Prostate gland (tissue), 2 donors: ENCODE results near the gene RC3H2. TPM values are rescaled to one million over a fixed set of nuclear protein-coding genes. Genes with fewer than 3 reads are reported as not detected.

Source experiments
- DNase-seq: peaks from one replicate; pipeline ENCODE4 v3.0.0-alpha.2; 2019; ENCODE audit warnings: low spot score
- H3K27ac ChIP-seq, 2 donors: fragments of 200-600 bp; sonication (generic); 2 replicates each; pipeline ENCODE4 v1.5.1; 2017 to 2019
- H3K27me3 ChIP-seq: fragments of 200-600 bp; sonication (generic); replicated peaks from 2 replicates; pipeline ENCODE4 v1.5.1; 2019; ENCODE audit not compliant: insufficient read depth
- H3K36me3 ChIP-seq, 2 donors: fragments of 200-600 bp; sonication (generic); 1 replicate in 1 of 2; 2 replicates in 1 of 2; pipeline versions ENCODE4 v1.5.1 to v1.8.1; 2017 to 2019
- H3K4me1 ChIP-seq: fragments of 200-600 bp; sonication (generic); replicated peaks from 2 replicates; pipeline ENCODE4 v1.5.1; 2019
- H3K4me3 ChIP-seq, 2 donors: fragments of 200-600 bp; sonication (generic); 2 replicates each; pipeline ENCODE4 v1.5.1; 2017 to 2019
- H3K9me3 ChIP-seq: fragments of 200-600 bp; sonication (generic); 2 replicates; pipeline ENCODE4 v1.5.1; 2017
- CTCF ChIP-seq, 4 experiments: fragments of 200-600 bp in 2 of 4; fragments of 450-650 bp in 2 of 4; sonication (generic) in 2 of 4; IDR thresholded peaks; 1 replicate in 3 of 4; 2 replicates in 1 of 4; pipeline ENCODE4 v1.5.1; 2016 to 2019; ENCODE audit warnings: antibody characterized with exemption in 4 of 4, mild to moderate bottlenecking in 2 of 4, moderate library complexity in 2 of 4
- POLR2A ChIP-seq: fragments of 450-650 bp; IDR thresholded peaks from one replicate; pipeline ENCODE4 v1.6.1; 2016; ENCODE audit warnings: antibody characterized with exemption, mild to moderate bottlenecking
- POLR2AphosphoS5 ChIP-seq: sonication (generic); formaldehyde crosslinking; IDR thresholded peaks from one replicate; pipeline ENCODE4 v1.6.1; 2017; ENCODE audit warnings: antibody characterized with exemption
- WGBS: methylation state at CpG from one replicate; pipeline ENCODE4 v1.1.5; 2018; 5-methylcytosine and 5-hydroxymethylcytosine counted together
- intact Hi-C: fragments of 100-400 bp; cut with DNase I; formaldehyde crosslinking; loops from one replicate; pipeline ENCODE4 v1.14.2; 2022
- total RNA-seq, 2 donors: library from RNA; depleted of rRNA; stranded (reverse); fragments of >200 nt; gene quantifications; one replicate each; pipeline ENCODE4 v1.1.0, GENCODE V29; 2016

The RC3H2 gene
- total RNA-seq, 2 donors from 2014 or later = 25.8 to 47.9 TPM

GRCh38 chr9:122904466-122904822 lies 715 bp downstream of the RC3H2 start:
- intact Hi-C loops = loop anchor here (10.0 kb wide), 1 partner anchor 90 kb away; no protein-coding TSS in a partner anchor
- no peak for DNase-seq
- Histone ChIP-seq H3K4me1 (no peaks in the 10 kb centered on the region), H3K36me3 (no peaks in the 10 kb centered on the region), H3K27me3 (no peaks in the 10 kb centered on the region), H3K9me3 (no peaks in the 10 kb centered on the region), H3K27ac (peak overlapping the region; percentile 93 to 96), H3K4me3 (peak overlapping the region; percentile 85 to 98)
- WGBS = under 1% methylated on average over 8 of the region's 8 CpGs
- no peak for TF ChIP-seq CTCF (IDR thresholded peaks at IDR 0.05)
- no peak for TF ChIP-seq POLR2A
- no peak for TF ChIP-seq POLR2AphosphoS5

- no peak for DNase-seq
- Histone ChIP-seq H3K4me3 (no peak overlapping the region), H3K9me3 (no peaks in the 10 kb centered on the region), H3K36me3 (no peaks in the 10 kb centered on the region), H3K27me3 (no peaks in the 10 kb centered on the region), H3K4me1 (no peaks in the 10 kb centered on the region), H3K27ac (no peak overlapping the region)
- 74% methylated on average over 2 of the region's 2 CpGs for WGBS
- TF ChIP-seq POLR2A (no peak), CTCF (IDR thresholded peaks at IDR 0.05) (no peak), POLR2AphosphoS5 (no peak)
- intact Hi-C loops = loop anchor here (10.0 kb wide), 1 partner anchor 94 kb away; no protein-coding TSS in a partner anchor
Measured at GRCh38 chr9:122900791-122901190, 4.4 kb downstream of the RC3H2 start.

- no peak for TF ChIP-seq POLR2AphosphoS5
- TF ChIP-seq CTCF (IDR thresholded peaks at IDR 0.05) = no peak
- 97% methylated on average over 1 of the region's 1 CpG for WGBS
Measured at GRCh38 chr9:122897969-122898368, 7.2 kb downstream of the RC3H2 start.

GRCh38 chr9:122888480-122888879 lies 16.7 kb downstream of the RC3H2 start:
- WGBS = 82% methylated on average over 3 of the region's 3 CpGs
- intact Hi-C loops = no loop called here
- Histone ChIP-seq H3K36me3 (peaks cover 0 to 6% of the 10 kb centered on the region in 2 donors), H3K4me3 (no peak overlapping the region), H3K27me3 (no peaks in the 10 kb centered on the region), H3K4me1 (no peaks in the 10 kb centered on the region), H3K27ac (no peak overlapping the region), H3K9me3 (no peaks in the 10 kb centered on the region)
- no peak for DNase-seq
- no peak for TF ChIP-seq POLR2A
- TF ChIP-seq CTCF (IDR thresholded peaks at IDR 0.05) = no peak
- TF ChIP-seq POLR2AphosphoS5 = no peak

More at GRCh38 chr9:122897969-122898368, 7.2 kb downstream of the RC3H2 start:
- no peak overlapping the region for H3K27ac ChIP-seq
- H3K36me3 ChIP-seq = no peaks in the 10 kb centered on the region
- DNase-seq = no peak
- H3K9me3 ChIP-seq = no peaks in the 10 kb centered on the region
- no peaks in the 10 kb centered on the region for H3K27me3 ChIP-seq
- no peaks in the 10 kb centered on the region for H3K4me1 ChIP-seq
- intact Hi-C loops = no loop called here
- no peak overlapping the region for H3K4me3 ChIP-seq

- no peaks in the 10 kb centered on the region for H3K27me3 ChIP-seq
- H3K4me3 ChIP-seq = no peak overlapping the region
- TF ChIP-seq POLR2AphosphoS5 (no peak), POLR2A (no peak), CTCF (IDR thresholded peaks at IDR 0.05) (no peak)
- no peaks in the 10 kb centered on the region for H3K9me3 ChIP-seq
- H3K4me1 ChIP-seq = no peaks in the 10 kb centered on the region
- H3K36me3 ChIP-seq = no peaks in the 10 kb centered on the region
- DNase-seq = no peak
- 94% methylated on average over 2 of the region's 2 CpGs for WGBS
- H3K27ac ChIP-seq = no peak overlapping the region
- intact Hi-C loops = no loop called here
Measured at GRCh38 chr9:122883125-122883524, 22.0 kb downstream of the RC3H2 start.
